HG03469 (cell line): ENCODE data around the gene VPS37D.
"Not testable (repeated sequence)": the region's sequence is repeated elsewhere in the genome, so short reads cannot be mapped to it uniquely, and the experiment has no call there.

Experiments
- ATAC-seq: cut with Tn5 transposase; IDR thresholded peaks from one replicate; pipeline ENCODE4 v1.9.1; 2021; ENCODE audit warnings: mild to moderate bottlenecking, moderate library complexity, moderate number of reproducible peaks; ENCODE audit not compliant: unreplicated experiment

VPS37D gene

GRCh38 chr7:73704640-73705550 is 37.3 kb downstream of the VPS37D start:
- no peak for ATAC-seq

GRCh38 chr7:73705551-73705920 is 37.9 kb downstream of the VPS37D start:
- ATAC-seq = no peak

GRCh38 chr7:73706126-73707044 is 38.8 kb downstream of the VPS37D start:
- ATAC-seq = no peak

- ATAC-seq = no peak
These were observed 39.5 kb downstream of the VPS37D start for GRCh38 chr7:73707045-73707631.

- no peak for ATAC-seq
These were observed 41.4 kb downstream of the VPS37D start for GRCh38 chr7:73708961-73709549.

- no peak for ATAC-seq
These were observed 45.1 kb downstream of the VPS37D start for GRCh38 chr7:73712773-73713172.

GRCh38 chr7:73713319-73713718 is 45.7 kb downstream of the VPS37D start:
- ATAC-seq = not testable (repeated sequence)

- ATAC-seq = no peak
These were observed 48.2 kb downstream of the VPS37D start for GRCh38 chr7:73715648-73716317.

- ATAC-seq = no peak
These were observed 48.8 kb downstream of the VPS37D start for GRCh38 chr7:73716318-73716890.

- ATAC-seq = no peak
These were observed 49.6 kb downstream of the VPS37D start for GRCh38 chr7:73717025-73717807.

GRCh38 chr7:73717991-73718405 is 50.4 kb downstream of the VPS37D start:
- no peak for ATAC-seq

- ATAC-seq = no peak
These were observed 50.8 kb downstream of the VPS37D start for GRCh38 chr7:73718438-73718881.

GRCh38 chr7:73718905-73719805 is 51.5 kb downstream of the VPS37D start, which contains the start of gene STX1A:
TSS of gene STX1A (minus strand) at chr7:73719669. CDS start at chr7:73719631, 38 bp downstream.
- ATAC-seq = no peak

GRCh38 chr7:73719806-73720169 is 52.2 kb downstream of the VPS37D start:
- ATAC-seq = no peak

- ATAC-seq = not testable (repeated sequence)
These were observed 52.8 kb downstream of the VPS37D start for GRCh38 chr7:73720443-73720842.

GRCh38 chr7:73721377-73721817 is 53.8 kb downstream of the VPS37D start:
- ATAC-seq = no peak
